AG04449 (cell line): ENCODE results near the gene MRPL28.
"Not testable (repeated sequence)": the region's sequence is repeated elsewhere in the genome, so short reads cannot be mapped to it uniquely, and the experiment has no call there.

ENCODE experiments used
- CTCF ChIA-PET: fragments of 350-600 bp; formaldehyde crosslinking; extraction: SDS; loops from one replicate; lab custom pipeline; 2021; ENCODE audit warnings: antibody characterized with exemption; lab: Yijun Ruan, JAX
- POLR2A ChIA-PET: fragments of 400-600, 350-600 bp; formaldehyde crosslinking; extraction: SDS; loops from one replicate; lab custom pipeline; 2020; ENCODE audit warnings: antibody characterized with exemption, inconsistent platforms; lab: Yijun Ruan, JAX
- DNase-seq: peaks from one replicate; pipeline ENCODE4 v3.0.0-alpha.2; 2010; ENCODE audit warnings: low read depth, low spot score
- H3K4me3 ChIP-seq: 2 replicates; pipeline ENCODE4 v1.5.1; 2011; ENCODE audit warnings: low read depth, mild to moderate bottlenecking, control low read depth, low read length
- CTCF ChIP-seq: IDR thresholded peaks from one replicate; pipeline ENCODE4 v1.5.1; 2011; ENCODE audit warnings: mild to moderate bottlenecking, moderate library complexity, low read length, control low read depth, inconsistent platforms; ENCODE audit not compliant: insufficient read depth; ENCODE audit errors: missing control alignments

The MRPL28 gene

GRCh38 chr16:378821-379182 lies 8.5 kb upstream of the MRPL28 start:
- POLR2A ChIA-PET, result no interaction called here
- no peak for TF ChIP-seq CTCF
- CTCF ChIA-PET, result interaction anchor here (1.2 kb wide), 1 partner anchor 144 kb away, joined by 3 read pairs; the partner anchor contains the start of gene FAM234A
- no peak for DNase-seq
- H3K4me3 ChIP-seq, result no peak overlapping the region

- POLR2A ChIA-PET, DNase-seq, H3K4me3 ChIP-seq: not testable (repeated sequence)
- CTCF ChIA-PET, result interaction anchor here (1.2 kb wide), 1 partner anchor 143 kb away, joined by 3 read pairs; the partner anchor contains the start of gene FAM234A
Observed at GRCh38 chr16:378113-378820, 7.9 kb upstream of the MRPL28 start.

- TF ChIP-seq CTCF, result no peak
- POLR2A ChIA-PET, result no interaction called here
- H3K4me3 ChIP-seq, result no peak overlapping the region
- DNase-seq, result no peak
- CTCF ChIA-PET, result no interaction called here
Observed at GRCh38 chr16:377419-377951, 7.1 kb upstream of the MRPL28 start.

- no peak overlapping the region for H3K4me3 ChIP-seq
- no peak for TF ChIP-seq CTCF
- DNase-seq, result no peak
- ChIA-PET POLR2A (no interaction called here), CTCF (interaction anchor here (1.4 kb wide), 1 partner anchor 15 kb away, joined by 3 read pairs; no protein-coding TSS in a partner anchor)
Observed at GRCh38 chr16:376817-377418, 6.6 kb upstream of the MRPL28 start.

- TF ChIP-seq CTCF, result no peak
- DNase-seq, result no peak
- POLR2A ChIA-PET, result no interaction called here
- H3K4me3 ChIP-seq, result no peak overlapping the region
- CTCF ChIA-PET, result interaction anchor here (1.4 kb wide), 1 partner anchor 14 kb away, joined by 3 read pairs; no protein-coding TSS in a partner anchor
Observed at GRCh38 chr16:375927-376816, 5.8 kb upstream of the MRPL28 start.

GRCh38 chr16:375212-375611 lies 4.9 kb upstream of the MRPL28 start:
- DNase-seq, result no peak
- CTCF ChIA-PET, result interaction anchor here (1.4 kb wide), 1 partner anchor 13 kb away, joined by 3 read pairs; no protein-coding TSS in a partner anchor
- no peak overlapping the region for H3K4me3 ChIP-seq
- POLR2A ChIA-PET, result no interaction called here
- no peak for TF ChIP-seq CTCF
